ENCODE measurements around the gene SMIM9. TPM values are rescaled to one million over a fixed set of nuclear protein-coding genes. Genes with fewer than 3 reads are reported as not detected.
"Not testable (repeated sequence)": the region's sequence is repeated elsewhere in the genome, so short reads cannot be mapped to it uniquely, and the experiment has no call there.

The SMIM9 gene
- total and polyA plus RNA-seq, 8 donors = not detected

GRCh38 chrX:154829926-154830442 is 4.5 kb downstream of the SMIM9 start:
- WGBS, 5 donors = 14 to 56% (median 42%) methylated on average over 1 of the region's 1 CpG
- H3K9me3 ChIP-seq = no peaks in the 10 kb centered on the region
- H3K4me3 ChIP-seq = no peak overlapping the region
- H3K27me3 ChIP-seq = no peaks in the 10 kb centered on the region
- intact Hi-C loops (cut with DNase I; ENCODE audit: low total_unique reads) = no loop called here
- H3K36me3 ChIP-seq = no peaks in the 10 kb centered on the region
- TF ChIP-seq EP300 (IDR thresholded peaks at IDR 0.05) = no peak
- no peak for TF ChIP-seq POLR2A (IDR thresholded peaks at IDR 0.05)
- no peak for TF ChIP-seq CTCF (IDR thresholded peaks at IDR 0.05)
- no peak for TF ChIP-seq POLR2AphosphoS5 (IDR thresholded peaks at IDR 0.05)
- DNase-seq = no peak
- H3K27ac ChIP-seq = no peak overlapping the region
- no peaks in the 10 kb centered on the region for H3K4me1 ChIP-seq

- H3K27ac ChIP-seq = no peak overlapping the region
- no peaks in the 10 kb centered on the region for H3K9me3 ChIP-seq
- no peaks in the 10 kb centered on the region for H3K4me1 ChIP-seq
- no peak for TF ChIP-seq POLR2AphosphoS5 (IDR thresholded peaks at IDR 0.05)
- TF ChIP-seq EP300 (IDR thresholded peaks at IDR 0.05) = no peak
- TF ChIP-seq POLR2A (IDR thresholded peaks at IDR 0.05) = no peak
- TF ChIP-seq CTCF (IDR thresholded peaks at IDR 0.05) = no peak
- DNase-seq = no peak
- no peaks in the 10 kb centered on the region for H3K36me3 ChIP-seq
- H3K4me3 ChIP-seq = no peak overlapping the region
- intact Hi-C loops (cut with DNase I; ENCODE audit: low total_unique reads) = no loop called here
- no peaks in the 10 kb centered on the region for H3K27me3 ChIP-seq
Measured at GRCh38 chrX:154829134-154829533, 5.3 kb downstream of the SMIM9 start.

GRCh38 chrX:154828016-154828408 is 6.5 kb downstream of the SMIM9 start:
- H3K9me3 ChIP-seq = no peaks in the 10 kb centered on the region
- H3K27me3 ChIP-seq = no peaks in the 10 kb centered on the region
- TF ChIP-seq POLR2AphosphoS5 (IDR thresholded peaks at IDR 0.05) (no peak), EP300 (IDR thresholded peaks at IDR 0.05) (no peak), POLR2A (IDR thresholded peaks at IDR 0.05) (no peak), CTCF (IDR thresholded peaks at IDR 0.05) (no peak)
- no peaks in the 10 kb centered on the region for H3K4me1 ChIP-seq
- H3K27ac ChIP-seq = no peak overlapping the region
- WGBS, 5 donors = 62 to 86% (median 71%) methylated on average over 2 of the region's 2 CpGs
- H3K4me3 ChIP-seq = no peak overlapping the region
- no peak for DNase-seq
- intact Hi-C loops (cut with DNase I; ENCODE audit: low total_unique reads) = no loop called here
- H3K36me3 ChIP-seq = no peaks in the 10 kb centered on the region

- Histone ChIP-seq H3K4me3 (no peak overlapping the region), H3K36me3 (no peaks in the 10 kb centered on the region), H3K9me3 (no peaks in the 10 kb centered on the region), H3K4me1 (no peaks in the 10 kb centered on the region), H3K27ac (no peak overlapping the region), H3K27me3 (no peaks in the 10 kb centered on the region)
- no peak for DNase-seq
- WGBS, 5 donors = 48 to 79% (median 61%) methylated on average over 3 to 4 of the region's 4 CpGs
- intact Hi-C loops (cut with DNase I; ENCODE audit: low total_unique reads) = no loop called here
- TF ChIP-seq POLR2AphosphoS5 (IDR thresholded peaks at IDR 0.05) (no peak), EP300 (IDR thresholded peaks at IDR 0.05) (no peak), CTCF (IDR thresholded peaks at IDR 0.05) (no peak), POLR2A (IDR thresholded peaks at IDR 0.05) (no peak)
Measured at GRCh38 chrX:154827194-154828015, 7.1 kb downstream of the SMIM9 start.

GRCh38 chrX:154825586-154825985 is 8.9 kb downstream of the SMIM9 start:
- WGBS, 5 donors = no CpG with 5 or more reads among the region's 3 CpGs
- H3K36me3 ChIP-seq; H3K27me3 ChIP-seq; H3K27ac ChIP-seq; intact Hi-C loops (cut with DNase I; ENCODE audit: low total_unique reads); H3K4me3 ChIP-seq; H3K4me1 ChIP-seq; H3K9me3 ChIP-seq; DNase-seq: not testable (repeated sequence)

Data from stomach (tissue), 9 donors.